Measurements from ENCODE around the gene PPP2R5C. TPM values are rescaled to one million over a fixed set of nuclear protein-coding genes. Genes with fewer than 3 reads are reported as not detected.

The PPP2R5C gene
- total and polyA plus RNA-seq, 9 of the 15 experiments (the other 6 are each of a cell fraction or from before 2014, with no cell fraction given) = 284 to 617 (median 395) TPM

DNA sequence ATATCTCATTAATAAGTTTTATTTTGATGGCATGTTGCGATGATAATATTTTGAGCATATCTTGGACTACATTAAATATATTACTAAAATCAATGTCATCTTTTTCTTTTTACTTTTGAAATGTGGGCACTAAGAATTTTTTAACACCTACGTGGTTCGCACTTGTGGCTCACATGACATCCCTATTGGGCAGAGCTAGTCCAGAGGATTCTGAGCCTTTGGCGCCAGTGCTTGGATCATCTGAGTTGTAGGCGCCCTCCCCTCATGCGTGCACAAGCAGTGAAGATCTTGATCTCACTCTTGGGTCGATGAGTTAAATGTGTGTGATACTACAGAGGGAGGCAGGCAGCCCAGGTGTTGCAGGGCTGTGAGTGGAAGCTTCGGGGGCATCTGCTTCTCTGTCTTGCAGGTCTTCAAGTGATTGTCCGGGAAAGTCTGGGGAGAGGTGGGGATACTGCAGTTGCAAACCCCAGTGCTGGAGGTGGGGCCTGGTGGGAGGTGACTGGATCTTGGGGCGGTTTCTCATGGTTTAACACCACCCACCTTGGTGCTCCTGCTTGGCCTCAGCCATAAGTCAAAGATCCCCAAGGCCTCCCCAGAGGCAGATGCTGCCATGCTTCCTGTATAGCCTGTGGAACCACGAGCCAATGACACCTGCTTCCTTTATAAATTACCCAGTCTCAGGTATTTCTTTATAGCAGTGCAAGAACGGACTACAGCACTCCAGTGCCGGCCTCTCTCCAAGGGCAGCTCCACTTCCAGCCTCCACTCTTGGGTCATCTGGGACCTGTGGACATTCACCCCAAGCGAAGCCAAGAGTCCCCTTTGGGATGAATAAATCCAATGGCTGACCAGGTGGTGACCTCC, 46.1 kb upstream of the PPP2R5C start (continued):
- TF ChIP-seq, protein P1, sequence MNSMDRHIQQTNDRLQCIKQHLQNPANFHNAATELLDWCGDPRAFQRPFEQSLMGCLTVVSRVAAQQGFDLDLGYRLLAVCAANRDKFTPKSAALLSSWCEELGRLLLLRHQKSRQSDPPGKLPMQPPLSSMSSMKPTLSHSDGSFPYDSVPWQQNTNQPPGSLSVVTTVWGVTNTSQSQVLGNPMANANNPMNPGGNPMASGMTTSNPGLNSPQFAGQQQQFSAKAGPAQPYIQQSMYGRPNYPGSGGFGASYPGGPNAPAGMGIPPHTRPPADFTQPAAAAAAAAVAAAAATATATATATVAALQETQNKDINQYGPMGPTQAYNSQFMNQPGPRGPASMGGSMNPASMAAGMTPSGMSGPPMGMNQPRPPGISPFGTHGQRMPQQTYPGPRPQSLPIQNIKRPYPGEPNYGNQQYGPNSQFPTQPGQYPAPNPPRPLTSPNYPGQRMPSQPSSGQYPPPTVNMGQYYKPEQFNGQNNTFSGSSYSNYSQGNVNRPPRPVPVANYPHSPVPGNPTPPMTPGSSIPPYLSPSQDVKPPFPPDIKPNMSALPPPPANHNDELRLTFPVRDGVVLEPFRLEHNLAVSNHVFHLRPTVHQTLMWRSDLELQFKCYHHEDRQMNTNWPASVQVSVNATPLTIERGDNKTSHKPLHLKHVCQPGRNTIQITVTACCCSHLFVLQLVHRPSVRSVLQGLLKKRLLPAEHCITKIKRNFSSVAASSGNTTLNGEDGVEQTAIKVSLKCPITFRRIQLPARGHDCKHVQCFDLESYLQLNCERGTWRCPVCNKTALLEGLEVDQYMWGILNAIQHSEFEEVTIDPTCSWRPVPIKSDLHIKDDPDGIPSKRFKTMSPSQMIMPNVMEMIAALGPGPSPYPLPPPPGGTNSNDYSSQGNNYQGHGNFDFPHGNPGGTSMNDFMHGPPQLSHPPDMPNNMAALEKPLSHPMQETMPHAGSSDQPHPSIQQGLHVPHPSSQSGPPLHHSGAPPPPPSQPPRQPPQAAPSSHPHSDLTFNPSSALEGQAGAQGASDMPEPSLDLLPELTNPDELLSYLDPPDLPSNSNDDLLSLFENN (IDR thresholded peaks at IDR 0.05; ENCODE audit: low read depth in 2 of 2, low read length in 2 of 2) = no peak
- TF ChIP-seq ZFX (CRISPR knock-in tag; IDR thresholded peaks at IDR 0.05) (no peak), ZNF175 (CRISPR knock-in tag; IDR thresholded peaks at IDR 0.05; ENCODE audit: low read depth) (no peak), ZC3H11A (IDR thresholded peaks at IDR 0.05; ENCODE audit: low read depth, low read length) (no peak), ZNF668 (CRISPR knock-in tag; IDR thresholded peaks at IDR 0.05) (no peak; the same call in 1 of the 2 replicates), FOXA1 (IDR thresholded peaks at IDR 0.05; ENCODE audit: borderline replicate concordance) (no peak), NFRKB (IDR thresholded peaks at IDR 0.05; ENCODE audit: low read depth) (peak; percentile 34), JUN (IDR thresholded peaks at IDR 0.05; ENCODE audit: borderline replicate concordance, low read depth, low read length) (no peak), JUN (CRISPR knock-in tag; IDR thresholded peaks at IDR 0.05; ENCODE audit: borderline replicate concordance) (no peak)
- TF ChIP-seq, protein P2, sequence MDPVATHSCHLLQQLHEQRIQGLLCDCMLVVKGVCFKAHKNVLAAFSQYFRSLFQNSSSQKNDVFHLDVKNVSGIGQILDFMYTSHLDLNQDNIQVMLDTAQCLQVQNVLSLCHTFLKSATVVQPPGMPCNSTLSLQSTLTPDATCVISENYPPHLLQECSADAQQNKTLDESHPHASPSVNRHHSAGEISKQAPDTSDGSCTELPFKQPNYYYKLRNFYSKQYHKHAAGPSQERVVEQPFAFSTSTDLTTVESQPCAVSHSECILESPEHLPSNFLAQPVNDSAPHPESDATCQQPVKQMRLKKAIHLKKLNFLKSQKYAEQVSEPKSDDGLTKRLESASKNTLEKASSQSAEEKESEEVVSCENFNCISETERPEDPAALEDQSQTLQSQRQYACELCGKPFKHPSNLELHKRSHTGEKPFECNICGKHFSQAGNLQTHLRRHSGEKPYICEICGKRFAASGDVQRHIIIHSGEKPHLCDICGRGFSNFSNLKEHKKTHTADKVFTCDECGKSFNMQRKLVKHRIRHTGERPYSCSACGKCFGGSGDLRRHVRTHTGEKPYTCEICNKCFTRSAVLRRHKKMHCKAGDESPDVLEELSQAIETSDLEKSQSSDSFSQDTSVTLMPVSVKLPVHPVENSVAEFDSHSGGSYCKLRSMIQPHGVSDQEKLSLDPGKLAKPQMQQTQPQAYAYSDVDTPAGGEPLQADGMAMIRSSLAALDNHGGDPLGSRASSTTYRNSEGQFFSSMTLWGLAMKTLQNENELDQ (CRISPR knock-in tag; IDR thresholded peaks at IDR 0.05; ENCODE audit: borderline replicate concordance) = no peak
- TF ChIP-seq, protein P3, sequence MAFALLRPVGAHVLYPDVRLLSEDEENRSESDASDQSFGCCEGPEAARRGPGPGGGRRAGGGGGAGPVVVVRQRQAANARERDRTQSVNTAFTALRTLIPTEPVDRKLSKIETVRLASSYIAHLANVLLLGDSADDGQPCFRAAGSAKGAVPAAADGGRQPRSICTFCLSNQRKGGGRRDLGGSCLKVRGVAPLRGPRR (CRISPR knock-in tag; IDR thresholded peaks at IDR 0.05) = no peak
- TF ChIP-seq, protein P4, sequence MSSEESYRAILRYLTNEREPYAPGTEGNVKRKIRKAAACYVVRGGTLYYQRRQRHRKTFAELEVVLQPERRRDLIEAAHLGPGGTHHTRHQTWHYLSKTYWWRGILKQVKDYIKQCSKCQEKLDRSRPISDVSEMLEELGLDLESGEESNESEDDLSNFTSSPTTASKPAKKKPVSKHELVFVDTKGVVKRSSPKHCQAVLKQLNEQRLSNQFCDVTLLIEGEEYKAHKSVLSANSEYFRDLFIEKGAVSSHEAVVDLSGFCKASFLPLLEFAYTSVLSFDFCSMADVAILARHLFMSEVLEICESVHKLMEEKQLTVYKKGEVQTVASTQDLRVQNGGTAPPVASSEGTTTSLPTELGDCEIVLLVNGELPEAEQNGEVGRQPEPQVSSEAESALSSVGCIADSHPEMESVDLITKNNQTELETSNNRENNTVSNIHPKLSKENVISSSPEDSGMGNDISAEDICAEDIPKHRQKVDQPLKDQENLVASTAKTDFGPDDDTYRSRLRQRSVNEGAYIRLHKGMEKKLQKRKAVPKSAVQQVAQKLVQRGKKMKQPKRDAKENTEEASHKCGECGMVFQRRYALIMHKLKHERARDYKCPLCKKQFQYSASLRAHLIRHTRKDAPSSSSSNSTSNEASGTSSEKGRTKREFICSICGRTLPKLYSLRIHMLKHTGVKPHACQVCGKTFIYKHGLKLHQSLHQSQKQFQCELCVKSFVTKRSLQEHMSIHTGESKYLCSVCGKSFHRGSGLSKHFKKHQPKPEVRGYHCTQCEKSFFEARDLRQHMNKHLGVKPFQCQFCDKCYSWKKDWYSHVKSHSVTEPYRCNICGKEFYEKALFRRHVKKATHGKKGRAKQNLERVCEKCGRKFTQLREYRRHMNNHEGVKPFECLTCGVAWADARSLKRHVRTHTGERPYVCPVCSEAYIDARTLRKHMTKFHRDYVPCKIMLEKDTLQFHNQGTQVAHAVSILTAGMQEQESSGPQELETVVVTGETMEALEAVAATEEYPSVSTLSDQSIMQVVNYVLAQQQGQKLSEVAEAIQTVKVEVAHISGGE (CRISPR knock-in tag; IDR thresholded peaks at IDR 0.05) = no peak
- TF ChIP-seq, protein P5, sequence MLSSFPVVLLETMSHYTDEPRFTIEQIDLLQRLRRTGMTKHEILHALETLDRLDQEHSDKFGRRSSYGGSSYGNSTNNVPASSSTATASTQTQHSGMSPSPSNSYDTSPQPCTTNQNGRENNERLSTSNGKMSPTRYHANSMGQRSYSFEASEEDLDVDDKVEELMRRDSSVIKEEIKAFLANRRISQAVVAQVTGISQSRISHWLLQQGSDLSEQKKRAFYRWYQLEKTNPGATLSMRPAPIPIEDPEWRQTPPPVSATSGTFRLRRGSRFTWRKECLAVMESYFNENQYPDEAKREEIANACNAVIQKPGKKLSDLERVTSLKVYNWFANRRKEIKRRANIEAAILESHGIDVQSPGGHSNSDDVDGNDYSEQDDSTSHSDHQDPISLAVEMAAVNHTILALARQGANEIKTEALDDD (IDR thresholded peaks at IDR 0.05) = no peak
